ENCODE data around the gene IGFL3.
"Not testable (repeated sequence)": the region's sequence is repeated elsewhere in the genome, so short reads cannot be mapped to it uniquely, and the experiment has no call there.

The IGFL3 gene

DNA sequence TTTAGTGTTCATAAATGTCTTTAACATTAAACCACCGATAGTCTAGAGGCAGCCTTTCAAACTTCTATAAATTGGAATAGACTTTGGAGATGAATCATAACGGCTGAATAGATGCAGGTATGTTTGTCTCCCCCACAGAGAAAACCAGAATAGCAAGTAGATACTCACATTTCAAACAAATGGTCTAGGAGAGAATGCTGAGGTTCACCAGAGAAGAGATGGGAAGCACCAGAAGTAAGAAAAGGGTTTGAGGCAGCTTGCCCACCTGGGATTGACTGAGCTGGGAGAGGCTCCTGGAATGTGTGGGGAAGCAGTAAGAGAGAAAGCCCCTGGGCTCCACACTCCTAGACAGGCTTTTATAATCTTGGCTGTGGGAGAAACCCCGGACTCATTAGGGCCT lies 6.4 kb downstream of the IGFL3 start:
- no peak for DNase-seq

DNA sequence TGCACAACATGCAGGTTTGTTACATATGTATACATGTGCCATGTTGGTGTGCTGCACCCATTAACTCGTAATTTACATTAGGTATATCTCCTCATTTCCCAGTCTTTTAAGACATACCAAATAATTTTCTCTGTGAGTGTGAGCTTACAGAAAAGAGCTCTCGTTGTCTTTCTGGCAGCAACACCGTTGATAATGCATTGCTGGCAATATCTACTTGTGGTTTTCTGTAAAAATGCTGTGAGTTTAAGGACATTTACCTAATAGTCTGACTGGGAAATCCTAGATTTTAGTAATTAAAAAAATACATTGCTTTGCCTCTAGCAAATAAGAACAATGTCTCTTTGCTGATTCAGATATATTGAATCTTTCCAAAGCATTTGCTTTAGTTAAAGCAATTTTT lies 8.4 kb downstream of the IGFL3 start:
- no peak for DNase-seq

DNA sequence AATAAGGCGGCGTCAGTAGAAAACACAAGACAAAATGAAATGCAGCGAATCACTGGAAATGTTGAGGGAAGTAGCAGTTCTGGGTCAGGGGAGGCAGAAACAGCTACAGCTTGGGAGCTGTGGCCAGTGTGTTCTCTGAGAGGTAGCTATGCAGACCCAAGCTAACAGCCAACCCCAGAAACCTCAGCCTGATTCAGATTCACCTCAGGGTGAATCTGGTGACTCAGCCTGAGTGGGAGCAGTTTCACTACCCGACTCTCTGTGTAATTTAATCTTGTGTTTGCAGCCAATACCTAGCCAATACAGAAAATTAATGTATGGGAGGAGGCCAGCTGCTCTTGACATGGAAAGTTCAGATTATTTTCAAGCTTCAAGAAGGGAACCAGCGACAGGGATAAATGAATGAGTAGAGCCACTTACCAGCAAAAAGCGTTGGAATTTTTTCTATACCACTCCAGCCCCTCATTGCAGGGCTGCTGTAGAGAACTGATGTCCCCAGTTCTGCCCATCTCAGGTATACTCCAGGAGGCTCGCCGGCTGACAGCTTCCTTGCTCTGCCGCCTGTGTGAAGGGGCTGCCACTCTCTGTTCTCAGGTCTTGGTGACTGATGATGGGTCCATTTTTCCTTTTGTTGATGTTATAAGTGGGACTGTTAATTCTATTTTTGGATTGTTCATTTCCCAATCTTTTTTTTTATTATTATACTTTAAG lies 8.9 kb downstream of the IGFL3 start:
- DNase-seq: no peak

DNA sequence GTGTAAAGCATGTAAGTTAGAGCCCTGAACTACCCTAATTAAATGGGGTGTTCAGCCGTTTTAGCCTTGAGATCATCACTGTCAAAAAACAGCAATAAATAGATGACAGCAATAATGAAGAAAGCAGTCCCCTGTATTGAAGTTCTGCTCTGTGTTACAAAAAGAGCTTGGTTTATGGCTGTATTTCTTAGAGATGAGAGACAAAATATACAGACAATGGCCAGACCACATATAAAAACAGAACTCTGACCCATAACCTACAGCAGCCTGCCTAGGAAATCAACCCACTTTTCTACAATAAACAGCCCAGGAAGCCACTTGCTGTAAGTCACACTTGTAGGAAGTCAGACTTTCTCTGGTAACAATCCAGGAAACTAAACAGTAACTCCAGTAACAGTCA lies 10.8 kb downstream of the IGFL3 start:
- DNase-seq: no peak

DNA sequence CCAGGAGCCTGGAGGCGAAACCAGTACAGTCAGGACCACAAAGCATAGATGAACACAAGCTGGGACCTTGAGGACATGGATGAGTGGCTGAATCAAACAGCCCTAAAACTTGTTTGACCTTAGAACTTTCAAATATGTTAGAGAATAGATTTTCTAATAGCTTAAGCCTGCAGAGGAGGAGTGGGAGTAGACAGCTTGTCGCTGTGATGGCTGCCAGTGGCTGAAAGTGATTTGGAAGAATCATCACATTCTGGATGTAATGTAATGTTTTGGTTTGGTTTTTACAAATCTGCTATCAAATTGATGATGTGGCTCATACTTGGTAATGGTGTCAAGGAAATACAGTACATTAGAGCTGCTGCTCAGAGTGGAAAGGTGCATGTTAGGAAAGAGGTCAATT lies 12.0 kb downstream of the IGFL3 start:
- DNase-seq: no peak

DNA sequence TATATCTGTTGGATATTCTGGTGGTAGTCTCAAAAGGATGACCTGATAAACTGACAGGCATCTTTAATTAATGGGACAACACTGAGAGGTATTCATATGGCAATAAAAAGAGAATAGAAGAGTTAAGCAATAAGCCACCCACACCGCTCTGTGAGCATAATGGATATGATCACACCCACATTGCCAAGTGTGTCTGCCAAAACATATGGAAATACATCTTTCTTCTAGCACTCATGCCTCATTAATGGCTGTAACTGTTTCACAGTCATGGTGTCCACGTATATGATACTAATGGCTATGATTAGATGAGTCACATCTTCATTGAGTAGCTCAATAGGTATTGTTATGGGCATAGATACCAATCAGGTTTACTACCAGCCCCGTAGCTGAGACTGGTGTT lies 13.1 kb downstream of the IGFL3 start:
- no peak for DNase-seq

DNA sequence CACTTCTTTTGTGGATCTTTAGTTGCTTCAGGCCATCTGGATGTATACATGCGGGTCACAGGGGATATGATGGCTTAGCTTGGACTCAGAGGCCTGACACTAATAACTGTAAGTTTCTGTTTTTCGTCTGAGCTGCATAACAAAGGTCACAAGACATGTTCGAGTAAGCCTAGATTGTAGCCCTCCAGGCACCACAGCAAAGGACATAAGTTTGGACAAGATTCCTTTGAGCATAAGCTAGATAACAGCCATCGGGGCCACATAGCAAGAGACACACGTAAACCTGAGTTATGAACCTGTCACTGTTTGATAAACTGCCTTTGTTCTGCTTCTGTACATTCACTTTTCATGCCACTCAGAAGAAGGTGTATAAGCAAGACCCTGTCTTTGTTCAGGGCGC lies 14.6 kb downstream of the IGFL3 start:
- no peak for DNase-seq

DNA sequence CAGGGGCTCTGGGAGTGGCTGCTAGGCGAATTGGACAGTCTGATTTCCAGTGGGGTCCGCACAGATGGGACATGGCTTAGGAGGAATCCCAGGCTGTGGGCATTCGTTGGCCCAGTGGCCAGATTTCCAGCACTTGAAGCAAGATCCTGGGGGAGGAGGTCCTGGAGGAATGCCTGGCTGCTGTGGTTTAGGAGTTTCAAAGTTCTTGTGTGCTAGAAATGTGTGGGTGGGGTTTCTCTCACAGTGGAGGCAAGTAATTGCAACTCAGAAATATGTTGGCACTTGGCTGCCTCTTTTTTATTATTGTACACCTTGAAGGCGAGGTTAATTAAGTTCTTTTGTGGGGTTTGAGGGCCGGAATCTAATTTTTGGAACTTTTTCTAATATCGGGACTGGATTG lies 17.1 kb downstream of the IGFL3 start:
- no peak for DNase-seq

DNA sequence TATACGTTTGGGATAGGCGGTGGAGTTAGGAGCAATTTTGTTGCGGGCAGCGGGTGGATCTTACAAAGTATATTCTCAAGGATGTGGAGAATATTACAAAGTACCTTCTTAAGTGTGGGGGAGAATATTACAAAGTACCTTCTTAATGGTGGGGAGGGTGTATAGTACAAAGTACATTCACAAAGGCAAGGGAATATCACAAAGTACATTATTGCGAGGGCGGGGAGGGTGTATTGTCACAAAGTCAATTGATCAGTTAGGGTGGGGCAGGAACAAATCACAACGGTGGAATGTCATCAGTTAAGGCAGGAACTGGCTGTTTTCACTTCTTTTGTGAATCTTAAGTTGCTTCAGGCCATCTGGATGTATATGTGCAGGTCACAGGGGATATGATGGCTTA lies 22.2 kb downstream of the IGFL3 start:
- DNase-seq: not testable (repeated sequence)

DNA sequence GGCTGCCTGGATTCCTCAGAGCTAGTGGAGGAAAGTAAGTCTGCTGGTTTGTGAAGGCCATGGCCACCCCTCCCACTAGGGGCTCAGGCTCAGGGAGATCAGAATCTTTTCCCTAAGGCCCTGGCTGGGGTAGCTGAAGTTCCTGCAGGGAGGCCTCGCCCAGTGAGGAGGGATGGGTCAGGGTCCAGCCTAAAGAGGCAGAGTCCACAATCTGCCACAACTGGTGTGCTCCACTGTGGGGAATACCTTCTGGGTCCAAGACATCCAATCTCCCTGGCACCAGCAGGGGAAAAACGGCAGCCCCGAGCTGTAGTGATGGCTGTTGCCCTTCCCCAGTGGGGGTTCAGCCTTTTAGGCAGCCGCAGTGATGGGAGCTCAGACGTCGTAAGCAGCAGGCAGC lies 23.2 kb downstream of the IGFL3 start:
- no peak for DNase-seq

DNA sequence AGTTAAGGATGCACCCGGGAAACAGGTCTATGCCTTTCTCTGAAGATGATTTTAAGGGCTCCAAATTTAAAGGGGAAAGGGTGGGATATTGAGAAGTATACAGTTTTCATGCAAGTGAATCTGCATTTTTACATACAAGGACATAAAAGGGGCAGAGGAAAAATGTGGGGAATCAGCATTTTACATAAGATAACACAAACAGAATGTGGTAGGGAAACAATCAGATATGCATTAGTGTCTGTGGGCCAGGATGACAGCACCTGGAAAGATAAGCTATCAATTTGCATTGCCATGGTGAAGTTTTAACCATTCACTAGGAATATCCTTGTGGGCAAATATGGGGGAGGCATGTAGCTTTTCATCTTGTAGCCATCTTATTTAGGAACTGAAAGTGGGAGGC lies 24.1 kb downstream of the IGFL3 start:
- DNase-seq: no peak

DNA sequence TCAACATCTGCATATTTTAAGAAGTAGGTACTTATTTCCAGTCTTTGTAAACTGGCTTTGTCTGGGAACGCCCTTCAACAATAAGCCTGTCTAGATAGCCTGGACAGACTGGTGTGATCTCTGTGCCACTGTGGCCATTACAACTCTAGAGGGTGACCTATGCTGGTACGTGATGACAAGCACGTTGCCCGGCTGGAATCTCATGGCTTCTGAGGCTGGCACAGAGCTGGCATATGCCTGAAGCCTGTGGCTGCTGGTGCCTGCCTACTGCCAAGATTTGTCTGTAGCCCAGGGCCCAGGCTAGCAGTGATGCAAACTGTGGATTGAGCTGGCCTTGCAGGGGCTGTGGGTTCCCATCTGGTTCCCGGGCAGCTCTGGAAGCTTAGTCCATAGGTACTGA lies 34.0 kb downstream of the IGFL3 start:
- DNase-seq: no peak

DNA sequence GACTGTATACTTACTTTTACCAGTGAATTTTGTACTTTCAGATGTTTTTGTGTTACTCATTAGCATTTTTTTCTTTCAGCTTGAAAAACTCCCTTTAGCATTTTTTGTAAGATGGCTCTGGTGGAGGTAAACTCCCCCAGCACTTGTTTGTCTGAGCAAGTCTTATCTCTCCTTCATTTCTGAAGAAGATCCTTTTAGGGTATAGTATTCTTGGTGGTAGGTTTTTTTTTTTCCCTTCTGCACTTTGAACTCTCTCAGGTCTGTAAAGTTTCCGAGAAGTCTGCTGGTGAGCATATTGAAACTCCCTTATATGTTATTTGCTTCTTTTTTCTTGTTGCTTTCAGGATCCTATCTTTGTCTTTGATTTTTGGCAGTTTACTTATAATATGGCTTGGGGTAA lies 35.1 kb downstream of the IGFL3 start:
- DNase-seq: no peak

DNA sequence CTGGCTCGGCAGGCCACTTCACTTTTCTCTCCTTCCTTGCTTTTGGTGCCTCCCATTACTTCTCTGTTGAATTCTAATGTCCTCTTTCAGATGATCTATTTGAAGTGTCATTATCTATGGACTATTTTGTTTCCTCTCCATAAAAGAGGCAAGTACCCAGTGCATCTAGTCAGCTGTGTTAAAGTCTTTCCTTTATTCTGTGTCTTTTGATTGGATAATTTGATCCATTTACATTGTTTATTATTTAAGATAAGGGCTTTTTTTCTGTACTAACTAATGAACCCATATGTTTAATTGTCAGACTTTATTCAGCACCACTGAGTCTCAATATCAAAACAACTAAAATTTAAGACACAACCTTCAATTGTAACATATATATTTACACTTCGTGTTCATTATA lies 36.4 kb downstream of the IGFL3 start:
- no peak for DNase-seq

DNA sequence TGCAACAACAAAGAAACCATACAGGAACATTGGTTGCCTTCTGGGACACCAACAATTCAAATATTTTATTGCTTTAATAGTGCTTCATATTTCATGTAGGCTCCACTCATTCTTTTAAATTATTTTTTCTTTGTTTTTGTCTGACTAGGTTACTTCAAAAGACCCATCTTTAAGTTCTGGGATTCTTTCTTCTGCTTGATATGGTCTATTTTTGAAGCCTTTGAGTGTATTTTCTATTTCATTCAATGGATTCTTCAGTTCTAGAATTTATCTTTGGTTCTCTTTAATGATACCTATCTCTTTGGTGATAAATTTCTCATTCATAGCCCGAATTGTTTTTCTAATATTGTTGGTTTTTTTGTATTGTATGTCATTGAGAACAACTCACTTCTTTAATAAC lies 38.6 kb downstream of the IGFL3 start:
- no peak for DNase-seq

DNA sequence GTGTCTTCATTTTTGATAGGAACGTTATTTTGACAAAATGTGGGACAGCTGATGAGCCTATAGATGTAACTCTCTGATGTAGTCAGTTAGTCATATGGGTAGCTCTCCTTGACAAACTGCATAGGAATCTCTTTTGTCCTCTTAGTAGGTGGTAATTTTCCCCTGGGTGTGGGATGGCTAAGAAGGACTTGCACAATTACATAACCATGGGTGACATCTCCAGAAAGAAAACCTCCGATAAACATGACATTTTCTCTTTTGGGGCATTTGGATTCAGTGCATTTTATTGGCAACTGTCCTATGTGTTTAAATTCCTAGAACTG lies 41.8 kb downstream of the IGFL3 start:
- no peak for DNase-seq

DNA sequence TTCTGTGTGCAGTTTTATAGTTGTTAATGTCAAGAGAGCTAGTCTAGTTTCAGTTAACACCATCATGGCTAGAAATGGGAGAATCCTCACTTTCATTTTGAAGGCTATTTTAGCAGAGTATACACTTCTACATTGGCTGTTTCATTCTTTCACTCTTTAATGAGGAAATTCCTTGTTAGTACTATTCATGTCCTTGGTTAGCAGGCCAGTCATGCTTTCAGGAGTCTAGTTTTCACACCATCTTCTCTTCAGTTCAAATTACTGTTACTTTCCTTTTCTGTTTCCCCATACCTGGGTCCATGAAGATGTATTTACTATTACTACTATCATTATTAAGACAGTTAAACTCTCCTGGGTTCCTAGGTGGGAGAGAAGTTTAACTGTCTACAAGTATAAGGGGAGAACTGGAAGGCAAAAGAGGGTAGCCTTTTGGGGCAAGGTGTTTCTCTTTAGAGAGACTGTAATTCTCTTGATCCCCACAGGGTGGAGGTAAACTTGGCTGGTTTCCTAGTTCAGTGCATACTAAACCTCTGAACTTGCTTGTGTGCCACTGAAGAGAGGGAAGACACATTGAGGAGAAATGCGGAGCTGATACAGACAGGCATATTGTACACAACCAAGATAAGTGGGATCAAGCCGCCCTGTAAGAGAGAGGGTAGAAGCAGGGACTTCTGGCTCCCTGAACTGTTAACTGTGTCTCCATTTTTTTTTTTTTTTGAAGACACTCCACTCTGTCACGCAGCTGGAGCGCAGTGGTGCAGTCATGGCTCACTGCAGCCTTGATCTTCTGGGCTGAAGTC lies 42.4 kb downstream of the IGFL3 start:
- no peak for DNase-seq

DNA sequence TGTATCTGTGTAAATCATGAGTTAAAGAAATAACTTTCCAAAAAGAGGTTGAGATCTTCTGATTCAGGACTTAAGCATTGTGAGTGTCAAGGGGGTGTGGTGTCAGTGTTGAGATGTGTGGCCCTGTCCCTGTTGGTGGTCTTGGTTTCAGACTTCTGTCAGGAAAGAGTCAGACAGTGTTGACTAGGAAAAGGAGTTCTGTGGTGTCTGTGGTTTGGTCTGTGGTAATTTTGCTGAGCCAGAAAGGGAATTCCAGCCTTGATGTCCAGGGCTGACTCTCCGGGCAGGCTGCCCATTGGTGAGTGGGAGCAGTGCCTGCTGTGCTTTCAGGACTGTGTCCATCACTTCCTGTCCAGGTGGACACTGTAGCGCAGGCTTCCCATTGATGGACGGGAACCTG lies 43.9 kb downstream of the IGFL3 start:
- DNase-seq: no peak

DNA sequence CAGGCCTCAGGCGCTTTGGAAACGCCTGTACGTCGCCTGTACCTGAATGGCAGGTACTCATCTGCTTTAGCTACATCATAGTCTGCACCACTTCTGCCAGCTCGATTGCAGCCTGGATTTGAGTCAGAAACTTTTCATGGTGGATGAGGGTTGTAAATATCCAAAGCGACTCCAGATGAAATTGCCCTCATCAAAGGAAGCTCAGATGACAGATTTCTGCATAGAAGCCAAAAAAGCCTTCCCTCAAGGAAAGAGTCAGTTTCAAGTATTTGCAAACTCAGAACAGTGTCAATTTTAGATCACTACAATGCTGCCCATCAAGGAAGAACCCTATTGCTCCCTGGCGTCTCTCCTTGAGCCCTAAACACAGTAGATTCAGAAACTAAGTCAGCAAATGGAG lies 44.9 kb downstream of the IGFL3 start:
- DNase-seq: no peak

DNA sequence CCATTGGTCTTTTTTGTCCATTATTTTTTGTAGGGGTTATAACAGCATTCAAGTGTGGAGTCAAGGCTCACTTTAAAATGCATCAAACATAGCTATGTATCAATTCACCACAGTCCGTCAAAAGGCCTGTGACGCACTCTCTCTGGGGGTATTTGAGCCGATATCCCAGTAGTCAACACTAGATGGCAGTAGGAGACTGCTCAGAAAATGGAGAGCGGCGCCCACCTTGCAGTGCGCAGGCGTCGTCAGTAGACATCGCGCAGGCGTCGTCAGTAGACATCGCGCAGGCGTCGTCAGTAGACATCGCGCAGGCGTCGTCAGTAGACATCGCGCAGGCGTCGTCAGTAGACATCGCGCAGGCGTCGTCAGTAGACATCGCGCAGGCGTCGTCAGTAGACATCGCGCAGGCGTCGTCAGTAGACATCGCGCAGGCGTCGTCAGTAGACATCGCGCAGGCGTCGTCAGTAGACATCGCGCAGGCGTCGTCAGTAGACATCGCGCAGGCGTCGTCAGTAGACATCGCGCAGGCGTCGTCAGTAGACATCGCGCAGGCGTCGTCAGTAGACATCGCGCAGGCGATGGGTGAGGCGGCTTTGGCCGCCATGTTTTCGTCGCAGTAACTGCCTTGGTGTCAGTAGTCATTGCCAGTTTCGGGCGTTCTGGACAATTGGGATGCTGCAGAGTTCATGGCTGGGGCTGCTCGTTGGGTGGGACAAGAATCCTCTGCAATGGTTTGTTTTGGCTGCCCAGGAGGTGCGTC lies 45.7 kb downstream of the IGFL3 start:
- not testable (repeated sequence) for DNase-seq

DNA sequence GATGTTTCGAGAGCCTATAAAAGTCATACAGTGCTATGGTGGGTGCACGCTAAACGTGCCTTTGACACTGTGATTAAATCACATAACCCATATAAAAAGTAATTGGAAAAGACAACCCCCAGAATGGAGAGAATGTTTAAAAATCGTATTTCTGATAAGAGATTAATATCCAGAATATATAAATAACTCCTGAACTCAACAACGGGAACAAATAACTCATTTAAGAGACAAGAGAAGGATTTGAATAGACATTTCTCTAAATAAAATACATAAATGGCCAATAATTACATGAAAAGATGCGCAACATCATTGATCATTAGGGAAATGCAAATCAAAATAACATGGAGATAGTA lies 46.7 kb downstream of the IGFL3 start:
- DNase-seq: no peak

DNA sequence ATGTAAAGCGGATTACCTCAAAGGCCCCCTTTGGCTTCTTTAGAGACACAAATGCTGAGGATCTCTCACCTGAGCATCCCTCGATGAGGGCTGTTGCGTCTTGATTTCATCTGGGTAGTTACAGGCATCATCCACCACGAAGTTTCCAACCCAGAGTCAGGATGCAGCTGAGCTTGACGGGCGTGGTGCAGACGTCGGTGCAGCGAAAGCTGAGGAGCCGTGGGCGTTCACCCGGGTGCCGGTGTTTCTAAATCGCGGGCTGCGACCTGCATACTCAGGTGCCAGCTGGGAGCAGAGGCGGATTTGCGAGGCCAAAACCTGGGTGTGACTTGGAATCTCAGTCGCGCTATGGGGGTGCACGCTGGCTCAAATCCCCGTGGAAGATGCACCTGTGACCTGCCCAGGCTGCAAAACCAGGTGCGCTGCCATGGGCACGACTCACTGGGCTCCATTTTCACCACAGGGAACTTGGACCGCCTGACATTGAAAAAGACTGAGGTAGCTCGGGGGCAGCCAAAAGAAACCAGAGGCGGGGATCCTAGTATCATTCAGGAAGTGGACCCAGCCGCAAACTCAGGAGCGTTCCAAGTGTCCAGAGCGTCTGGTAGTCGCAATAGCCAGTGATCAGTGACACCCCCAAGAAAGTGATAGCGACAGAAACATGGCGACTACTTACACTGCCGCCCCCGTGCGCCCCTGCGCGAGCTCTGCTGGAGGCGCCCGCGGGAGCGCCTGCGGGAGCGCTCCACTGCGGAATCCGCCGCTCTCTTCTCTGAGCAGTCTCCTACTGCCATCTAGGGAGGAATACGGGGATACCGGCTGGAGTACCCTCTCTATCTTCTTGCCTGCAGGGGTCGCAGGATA lies 47.3 kb downstream of the IGFL3 start:
- DNase-seq: peak; percentile 39
